C1 segment of cervical spinal cord (tissue), 14 donors: ENCODE results near the gene STEAP1.
"Not testable (repeated sequence)": the region's sequence is repeated elsewhere in the genome, so short reads cannot be mapped to it uniquely, and the experiment has no call there.

Experiments
- DNase-seq, 14 donors: peaks; one replicate each; lab custom pipeline; 2025; lab: John Stamatoyannopoulos, UW

Gene STEAP1

GRCh38 chr7:90153943-90154771 lies at the start of gene STEAP1:
TSS of gene STEAP1 (plus strand) at chr7:90154469. CDS start at chr7:90159789, 5,320 bp downstream.
- peak; percentile 8 to 83 (median 61) for DNase-seq

GRCh38 chr7:90114972-90115371 lies 39.3 kb upstream of the STEAP1 start:
- DNase-seq: not testable (repeated sequence)

GRCh38 chr7:90118551-90119177 lies 35.6 kb upstream of the STEAP1 start:
- peak in 4 of 14 donors; percentile 4 to 63 (median 14) for DNase-seq

GRCh38 chr7:90119178-90119971 lies 34.9 kb upstream of the STEAP1 start:
- peak in 9 of 14 donors; percentile 8 to 83 (median 33) for DNase-seq

GRCh38 chr7:90120205-90120604 lies 34.1 kb upstream of the STEAP1 start:
- peak in 1 of 14 donors; percentile 14 for DNase-seq

GRCh38 chr7:90131746-90132145 lies 22.5 kb upstream of the STEAP1 start:
- DNase-seq: not testable (repeated sequence)

GRCh38 chr7:90147079-90147960 lies 6.9 kb upstream of the STEAP1 start:
- peak in 1 of 14 donors; percentile 76 for DNase-seq

GRCh38 chr7:90149428-90149827 lies 4.8 kb upstream of the STEAP1 start:
- not testable (repeated sequence) for DNase-seq

- not testable (repeated sequence) for DNase-seq
These were observed 2.4 kb upstream of the STEAP1 start for GRCh38 chr7:90151884-90152283.

GRCh38 chr7:90152642-90153253 lies 1.5 kb upstream of the STEAP1 start:
- peak in 1 of 14 donors; percentile 13 for DNase-seq

GRCh38 chr7:90155206-90155605 lies 937 bp downstream of the STEAP1 start:
- DNase-seq: no peak

GRCh38 chr7:90157331-90157730 lies 3.1 kb downstream of the STEAP1 start:
- not testable (repeated sequence) for DNase-seq

GRCh38 chr7:90157761-90158350 lies 3.6 kb downstream of the STEAP1 start:
- not testable (repeated sequence) for DNase-seq

GRCh38 chr7:90163534-90163933 lies 9.3 kb downstream of the STEAP1 start:
- DNase-seq: no peak

- no peak for DNase-seq
These were observed 11.5 kb downstream of the STEAP1 start for GRCh38 chr7:90165724-90166123.

- DNase-seq: no peak
These were observed 11.9 kb downstream of the STEAP1 start for GRCh38 chr7:90166153-90166552.

GRCh38 chr7:90167361-90167760 lies 13.1 kb downstream of the STEAP1 start:
- DNase-seq: no peak

GRCh38 chr7:90169891-90170290 lies 15.6 kb downstream of the STEAP1 start:
- no peak for DNase-seq

- DNase-seq: no peak
These were observed 17.9 kb downstream of the STEAP1 start for GRCh38 chr7:90172121-90172520.

GRCh38 chr7:90172624-90173023 lies 18.4 kb downstream of the STEAP1 start:
- DNase-seq: no peak
